ENCODE results near the gene CNTNAP4. TPM values are rescaled to one million over a fixed set of nuclear protein-coding genes. Genes with fewer than 3 reads are reported as not detected.

Gene CNTNAP4
- total RNA-seq, 1 experiment from 2014 or later = not detected

DNA sequence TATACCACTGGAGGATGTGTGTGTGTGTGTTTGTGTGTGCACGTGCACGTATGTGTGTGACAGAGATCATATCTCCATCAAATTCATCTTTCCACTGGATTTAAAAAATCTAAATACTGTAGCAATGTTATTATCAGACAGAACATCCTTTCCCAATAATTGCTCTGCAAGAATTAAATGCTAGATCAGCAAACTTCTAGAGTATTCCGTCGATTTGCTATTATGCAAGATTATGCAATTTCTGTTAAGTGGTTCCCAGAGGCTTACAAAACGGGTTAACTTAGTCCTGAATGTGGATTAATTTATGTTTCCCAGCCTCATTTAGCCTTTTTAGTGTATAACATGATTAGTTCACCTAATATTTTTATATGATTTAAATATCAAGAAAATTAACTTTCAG is 44.5 kb upstream of the CNTNAP4 start:
- Histone ChIP-seq H3K79me1 (ENCODE audit: insufficient read depth, low read depth, low read length, poor library complexity, severe bottlenecking) (no peaks in the 10 kb centered on the region), H3K18ac (ENCODE audit: insufficient read length, low read depth, low read length) (no peak overlapping the region), H3K14ac (ENCODE audit: insufficient read depth, low read length) (no peak overlapping the region), H4K8ac (replicated peaks; ENCODE audit: insufficient read length, low read depth, low read length) (no peak overlapping the region), H2BK15ac (ENCODE audit: low read depth, low read length) (no peak overlapping the region), H2BK120ac (ENCODE audit: low read depth, low read length, poor library complexity, severe bottlenecking) (no peak overlapping the region), H3K23ac (ENCODE audit: insufficient read length, low read depth, low read length) (no peak overlapping the region), H2BK5ac (ENCODE audit: insufficient read length, low read length) (no peak overlapping the region), H3K27ac (ENCODE audit: insufficient read length, low read depth, low read length) (no peak overlapping the region), H3K79me2 (ENCODE audit: insufficient read depth, low read length) (no peaks in the 10 kb centered on the region), H3K9ac (ENCODE audit: extremely low read depth, insufficient read length, low read length) (no peak overlapping the region), H2BK12ac (ENCODE audit: insufficient read length, low read depth, low read length) (no peak overlapping the region), H3K23me2 (ENCODE audit: insufficient read length, low read depth, low read length, poor library complexity, severe bottlenecking) (no peaks in the 10 kb centered on the region), H2AFZ (ENCODE audit: low read length) (no peak overlapping the region), H4K5ac (ENCODE audit: insufficient read length, low read depth, low read length) (no peak overlapping the region), H4K91ac (ENCODE audit: insufficient read length, low read depth, low read length) (no peak overlapping the region), H4K20me1 (ENCODE audit: control insufficient read depth, insufficient read depth, insufficient read length) (no peaks in the 10 kb centered on the region), H3K27me3 (ENCODE audit: insufficient read depth, low read length) (no peaks in the 10 kb centered on the region), H3K56ac (ENCODE audit: insufficient read length, low read depth, low read length) (no peak overlapping the region), H2AK5ac (ENCODE audit: insufficient read length, low read length) (no peak overlapping the region), H2BK20ac (ENCODE audit: low read depth, low read length, poor library complexity, severe bottlenecking) (no peak overlapping the region), H3K4me2 (ENCODE audit: insufficient read depth, insufficient read length, low read length) (no peak overlapping the region), H3T11ph (ENCODE audit: low read length) (no peak overlapping the region), H3K9me3 (ENCODE audit: control insufficient read depth, low read depth, low read length) (no peaks in the 10 kb centered on the region), H3K4me1 (ENCODE audit: insufficient read depth, low read length) (no peaks in the 10 kb centered on the region), H3K4ac (ENCODE audit: low read depth, low read length) (no peak overlapping the region)
- TF ChIP-seq CTCF (conservative IDR thresholded peaks at IDR 0.05) = no peak
- no peak overlapping the region for H3K27ac Mint-ChIP-seq
- no peaks in the 10 kb centered on the region for H3K4me1 Mint-ChIP-seq
- H3K4me3 Mint-ChIP-seq = no peak overlapping the region
- H3K27me3 Mint-ChIP-seq (ENCODE audit: low read depth) = peaks cover 21% of the 10 kb centered on the region
- H3K36me3 Mint-ChIP-seq (ENCODE audit: insufficient read depth in 1 of 3, low read depth in 3 of 3) = no peaks in the 10 kb centered on the region; a peak in 1 of 7 replicates
- DNase-seq = no peak
- H3K9me3 Mint-ChIP-seq = no peaks in the 10 kb centered on the region
- WGBS (ENCODE audit: extremely low coverage, insufficient read length, low lambda C conversion rate) = no CpG with 5 or more reads among the region's 5 CpGs

Measured in H9 (cell line).